ENCODE data around the gene DEDD. TPM values are rescaled to one million over a fixed set of nuclear protein-coding genes. Genes with fewer than 3 reads are reported as not detected.

DEDD gene
- total RNA-seq, 1 donor from 2014 or later = 35.2 TPM

- intact Hi-C loops (cut with micrococcal nuclease) = no loop called here
Observed at GRCh38 chr1:161164901-161165610, 32.6 kb upstream of the DEDD start.

GRCh38 chr1:161163793-161164192 lies 31.3 kb upstream of the DEDD start:
- intact Hi-C loops (cut with micrococcal nuclease) = no loop called here

GRCh38 chr1:161162806-161163205 lies 30.3 kb upstream of the DEDD start:
- intact Hi-C loops (cut with micrococcal nuclease) = no loop called here

- intact Hi-C loops (cut with micrococcal nuclease) = no loop called here
Observed at GRCh38 chr1:161162052-161162451, 29.6 kb upstream of the DEDD start.

GRCh38 chr1:161161652-161162051 lies 29.2 kb upstream of the DEDD start:
- intact Hi-C loops (cut with micrococcal nuclease) = no loop called here

- intact Hi-C loops (cut with micrococcal nuclease) = no loop called here
Observed at GRCh38 chr1:161160671-161161145, 28.2 kb upstream of the DEDD start.

GRCh38 chr1:161159913-161160243 lies 27.4 kb upstream of the DEDD start:
- intact Hi-C loops (cut with micrococcal nuclease) = loop anchor here (2.0 kb wide), 1 partner anchor 43 kb away; the partner anchor contains the start of gene NDUFS2

- intact Hi-C loops (cut with micrococcal nuclease) = loop anchor here (2.0 kb wide), 1 partner anchor 44 kb away; the partner anchor contains the start of gene NDUFS2
Observed at GRCh38 chr1:161159087-161159912, 26.8 kb upstream of the DEDD start, which contains the start of gene USP21. TSS of gene USP21 (plus strand) at chr1:161159500. CDS start at chr1:161160641, 1,141 bp downstream.

- intact Hi-C loops (cut with micrococcal nuclease) = loop anchor here (2.0 kb wide), 1 partner anchor 44 kb away; the partner anchor contains the start of gene NDUFS2
Observed at GRCh38 chr1:161158316-161159010, 26.0 kb upstream of the DEDD start.

- intact Hi-C loops (cut with micrococcal nuclease) = loop anchor here (2.0 kb wide), 1 partner anchor 45 kb away; the partner anchor contains the start of gene NDUFS2
Observed at GRCh38 chr1:161157867-161158266, 25.4 kb upstream of the DEDD start.

GRCh38 chr1:161153682-161154337 lies 21.3 kb upstream of the DEDD start, which contains the start of gene UFC1:
TSS of gene UFC1 (plus strand) at chr1:161153978. CDS start at chr1:161153998, 20 bp downstream.
- intact Hi-C loops (cut with micrococcal nuclease) = loop anchor here (1.0 to 2.0 kb wide), 5 partner anchors 13 to 108 kb away; partner anchors contain the start of genes DEDD, NIT1, PFDN2 and PPOX

- intact Hi-C loops (cut with micrococcal nuclease) = loop anchor here (1.0 to 2.0 kb wide), 5 partner anchors 14 to 107 kb away; partner anchors contain the start of genes DEDD, NIT1, PFDN2 and PPOX
Observed at GRCh38 chr1:161153176-161153575, 20.7 kb upstream of the DEDD start.

- intact Hi-C loops (cut with micrococcal nuclease) = no loop called here
Observed at GRCh38 chr1:161145832-161146231, 13.4 kb upstream of the DEDD start.

- intact Hi-C loops (cut with micrococcal nuclease) = no loop called here
Observed at GRCh38 chr1:161140755-161141400, 8.4 kb upstream of the DEDD start.

GRCh38 chr1:161139766-161140165 lies 7.3 kb upstream of the DEDD start:
- intact Hi-C loops (cut with micrococcal nuclease) = loop anchor here (1.0 to 10.0 kb wide), 2 partner anchors 67 to 145 kb away; no protein-coding TSS in a partner anchor

GRCh38 chr1:161138431-161138830 lies 6.0 kb upstream of the DEDD start:
- intact Hi-C loops (cut with micrococcal nuclease) = loop anchor here (10.0 kb wide), 1 partner anchor 144 kb away; no protein-coding TSS in a partner anchor

- intact Hi-C loops (cut with micrococcal nuclease) = loop anchor here (10.0 kb wide), 1 partner anchor 143 kb away; no protein-coding TSS in a partner anchor
Observed at GRCh38 chr1:161137881-161138280, 5.4 kb upstream of the DEDD start.

- intact Hi-C loops (cut with micrococcal nuclease) = loop anchor here (2.0 to 10.0 kb wide), 2 partner anchors 62 to 138 kb away; no protein-coding TSS in a partner anchor
Observed at GRCh38 chr1:161133220-161133740, 813 bp upstream of the DEDD start.

Measured in T-helper 2 cell treated with Interferon-gamma antibody and Interleukin-4, amounts not matched to agents 100 ng/mL and 5 ng/mL, for 36 hours (primary cell).